A673 (cell line): ENCODE data around the gene CREB5.

Experiments used
- EZH2 ChIP-seq: fragments of 200-600 bp; sonication (generic); IDR thresholded peaks from 2 replicates; pipeline ENCODE4 v1.6.1; 2017; ENCODE audit warnings: borderline replicate concordance, low read depth, mild to moderate bottlenecking, mixed read lengths, antibody characterized with exemption, low read length; ENCODE audit not compliant: poor library complexity, severe bottlenecking
- TF ChIP-seq, protein P1 (sequence below): fragments of 300-800, 200-600 bp; sonication (generic); conservative IDR thresholded peaks from 2 replicates; pipeline ENCODE4 v1.5.1; 2017; ENCODE audit warnings: low read depth, mild to moderate bottlenecking, antibody characterized with exemption, low read length, moderate library complexity, mixed read lengths

GRCh38 chr7:28739128-28739527 is 326.8 kb downstream of the CREB5 start:
- TF ChIP-seq, protein P1, sequence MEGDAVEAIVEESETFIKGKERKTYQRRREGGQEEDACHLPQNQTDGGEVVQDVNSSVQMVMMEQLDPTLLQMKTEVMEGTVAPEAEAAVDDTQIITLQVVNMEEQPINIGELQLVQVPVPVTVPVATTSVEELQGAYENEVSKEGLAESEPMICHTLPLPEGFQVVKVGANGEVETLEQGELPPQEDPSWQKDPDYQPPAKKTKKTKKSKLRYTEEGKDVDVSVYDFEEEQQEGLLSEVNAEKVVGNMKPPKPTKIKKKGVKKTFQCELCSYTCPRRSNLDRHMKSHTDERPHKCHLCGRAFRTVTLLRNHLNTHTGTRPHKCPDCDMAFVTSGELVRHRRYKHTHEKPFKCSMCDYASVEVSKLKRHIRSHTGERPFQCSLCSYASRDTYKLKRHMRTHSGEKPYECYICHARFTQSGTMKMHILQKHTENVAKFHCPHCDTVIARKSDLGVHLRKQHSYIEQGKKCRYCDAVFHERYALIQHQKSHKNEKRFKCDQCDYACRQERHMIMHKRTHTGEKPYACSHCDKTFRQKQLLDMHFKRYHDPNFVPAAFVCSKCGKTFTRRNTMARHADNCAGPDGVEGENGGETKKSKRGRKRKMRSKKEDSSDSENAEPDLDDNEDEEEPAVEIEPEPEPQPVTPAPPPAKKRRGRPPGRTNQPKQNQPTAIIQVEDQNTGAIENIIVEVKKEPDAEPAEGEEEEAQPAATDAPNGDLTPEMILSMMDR, result no peak
- no peak for TF ChIP-seq EZH2
